ENCODE results near the gene PLAAT3. TPM values are rescaled to one million over a fixed set of nuclear protein-coding genes. Genes with fewer than 3 reads are reported as not detected.

PLAAT3 gene
- total RNA-seq, 2 experiments from 2014 or later, result 13.8 to 14.7 TPM

GRCh38 chr11:63574856-63575602, 39.2 kb downstream of the PLAAT3 start:
- ChIA-PET POLR2A (interaction anchor here (0.9 kb wide), 1 partner anchor 23 kb away, joined by 3 read pairs; no protein-coding TSS in a partner anchor), CTCF (interaction anchor here (0.6 to 1.0 kb wide), 2 partner anchors 22 to 405 kb away, joined by 3 to 4 read pairs; no protein-coding TSS in a partner anchor)

- CTCF ChIA-PET, result interaction anchor here (0.6 to 1.3 kb wide), 3 partner anchors 10 to 23 kb away, joined by 3 to 4 read pairs (median 3); no protein-coding TSS in a partner anchor
- POLR2A ChIA-PET, result interaction anchor here (0.9 kb wide), 1 partner anchor 22 kb away, joined by 3 read pairs; no protein-coding TSS in a partner anchor
Measured at GRCh38 chr11:63573881-63574855, 40.1 kb downstream of the PLAAT3 start.

GRCh38 chr11:63572026-63572688, 42.1 kb downstream of the PLAAT3 start:
- ChIA-PET CTCF (interaction anchor here (1.4 kb wide), 1 partner anchor 36 kb away, joined by 3 read pairs; no protein-coding TSS in a partner anchor), POLR2A (no interaction called here)

DNA sequence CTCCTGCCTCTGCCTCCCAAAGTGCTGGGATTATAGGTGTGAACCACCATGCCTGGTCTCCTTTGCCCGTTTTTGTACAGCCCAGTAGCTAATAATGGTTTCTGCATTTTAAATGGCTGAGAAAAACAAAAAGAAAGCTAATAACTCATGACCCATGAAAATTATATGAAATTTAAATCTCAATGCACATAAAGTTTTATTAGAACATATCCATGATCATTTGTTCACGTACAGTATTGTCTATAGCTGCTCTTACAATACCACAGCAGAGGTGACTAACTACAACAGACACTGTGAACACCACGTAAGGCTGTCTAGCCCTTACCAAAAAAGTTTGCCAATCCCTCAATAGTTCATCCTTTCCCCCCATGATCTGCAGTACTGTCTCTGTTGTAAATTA, 44.7 kb downstream of the PLAAT3 start:
- CTCF ChIA-PET, result no interaction called here
- POLR2A ChIA-PET, result no interaction called here

DNA sequence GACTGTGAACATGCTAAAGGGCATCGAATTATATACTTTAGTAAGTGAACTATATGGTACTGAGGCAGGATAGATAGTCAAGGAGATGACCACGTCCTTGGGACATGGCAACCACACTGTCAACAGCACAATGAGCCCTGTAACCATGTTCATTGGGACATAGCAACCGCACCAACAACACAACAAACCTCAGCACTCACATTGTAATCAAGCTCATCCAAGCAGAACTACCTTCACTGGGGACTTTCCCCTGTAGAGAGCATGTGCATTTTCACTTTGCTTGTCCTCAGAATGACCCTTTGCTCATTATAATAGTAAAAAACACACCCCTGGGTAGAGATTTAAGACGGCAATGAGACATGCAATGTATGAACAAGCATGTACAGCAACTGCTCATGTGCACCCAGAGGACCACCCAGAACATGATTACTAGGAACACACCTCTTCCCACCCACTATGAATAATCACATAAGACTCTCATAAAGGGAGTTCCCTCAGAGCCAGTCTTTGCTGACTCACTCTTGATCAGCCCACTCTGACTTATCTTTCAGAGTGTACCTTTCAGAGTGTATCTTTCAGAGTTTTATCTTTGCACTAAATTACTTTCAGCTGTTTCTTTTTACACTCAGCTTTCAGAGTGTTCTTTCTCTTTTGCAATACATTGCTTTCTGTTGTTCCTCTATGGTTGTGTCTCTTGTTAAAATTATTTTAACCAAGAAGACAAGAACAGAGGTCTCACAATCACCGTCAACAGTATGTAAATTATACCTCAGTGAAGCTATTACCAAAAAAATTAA, 47.0 kb downstream of the PLAAT3 start:
- CTCF ChIA-PET, result interaction anchor here (0.7 to 6.2 kb wide), 4 partner anchors 15 to 107 kb away, joined by 3 to 48 read pairs (median 6); partner anchors contain the start of gene PLAAT4
- POLR2A ChIA-PET, result interaction anchor here (0.6 to 2.3 kb wide), 6 partner anchors 14 to 46 kb away, joined by 3 to 8 read pairs (median 6); partner anchors contain the start of genes PLAAT3 and PLAAT4

GRCh38 chr11:63564784-63565350, 49.4 kb downstream of the PLAAT3 start:
- CTCF ChIA-PET, result interaction anchor here (0.7 to 6.2 kb wide), 3 partner anchors 9 to 85 kb away, joined by 3 to 48 read pairs (median 8); no protein-coding TSS in a partner anchor
- POLR2A ChIA-PET, result interaction anchor here (0.9 to 1.4 kb wide), 2 partner anchors 11 to 14 kb away, joined by 4 to 5 read pairs; no protein-coding TSS in a partner anchor

GRCh38 chr11:63564056-63564774, 50.0 kb downstream of the PLAAT3 start:
- CTCF ChIA-PET, result interaction anchor here (0.7 to 6.2 kb wide), 5 partner anchors 8 to 85 kb away, joined by 3 to 48 read pairs (median 4); no protein-coding TSS in a partner anchor

GRCh38 chr11:63563201-63564055, 50.8 kb downstream of the PLAAT3 start, which contains the start of gene PLAAT2:
TSS of gene PLAAT2 (minus strand) at chr11:63563379. CDS start at chr11:63563324, 55 bp downstream.
- CTCF ChIA-PET, result interaction anchor here (0.7 to 6.2 kb wide), 3 partner anchors 10 to 44 kb away, joined by 3 to 48 read pairs (median 4); no protein-coding TSS in a partner anchor
- POLR2A ChIA-PET, result interaction anchor here (0.7 to 1.4 kb wide), 4 partner anchors 10 to 28 kb away, joined by 4 to 6 read pairs (median 4); partner anchors contain the start of gene PLAAT4

More at GRCh38 chr11:63564056-63564774, 50.0 kb downstream of the PLAAT3 start:
- POLR2A ChIA-PET, result interaction anchor here (0.7 to 1.4 kb wide), 4 partner anchors 10 to 29 kb away, joined by 4 to 6 read pairs (median 4); partner anchors contain the start of gene PLAAT4

GRCh38 chr11:63560506-63561180, 53.6 kb downstream of the PLAAT3 start:
- POLR2A ChIA-PET, result no interaction called here
- CTCF ChIA-PET, result no interaction called here

- ChIA-PET CTCF (interaction anchor here (0.7 kb wide), 1 partner anchor 180 kb away, joined by 3 read pairs; no protein-coding TSS in a partner anchor), POLR2A (no interaction called here)
Measured at GRCh38 chr11:63558459-63559157, 55.6 kb downstream of the PLAAT3 start.

GRCh38 chr11:63557570-63557969, 56.7 kb downstream of the PLAAT3 start:
- ChIA-PET CTCF (no interaction called here), POLR2A (no interaction called here)

- ChIA-PET CTCF (interaction anchor here (0.9 kb wide), 1 partner anchor 8 kb away, joined by 3 read pairs; no protein-coding TSS in a partner anchor), POLR2A (interaction anchor here (0.8 kb wide), 1 partner anchor 19 kb away, joined by 4 read pairs; no protein-coding TSS in a partner anchor)
Measured at GRCh38 chr11:63556404-63557013, 57.7 kb downstream of the PLAAT3 start.

DNA sequence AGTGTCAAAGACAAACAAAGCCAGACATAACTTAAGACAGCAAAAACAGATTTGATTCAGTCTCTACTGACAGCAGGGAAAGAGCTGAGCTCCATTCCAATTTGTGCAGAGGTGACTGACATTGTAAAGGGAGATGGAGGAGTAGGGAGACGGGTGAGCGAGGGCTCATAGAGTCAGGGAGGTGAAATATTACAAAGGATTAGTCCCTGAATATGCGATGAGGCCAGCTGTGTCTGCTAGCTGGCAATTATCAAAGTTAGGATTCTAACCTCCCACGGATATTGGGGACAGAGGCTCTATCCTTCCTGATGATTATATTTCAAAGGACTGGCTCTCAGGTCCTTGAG, 59.4 kb downstream of the PLAAT3 start:
- CTCF ChIA-PET, result interaction anchor here (4.7 to 6.0 kb wide), 2 partner anchors 10 to 18 kb away, joined by 34 to 48 read pairs; partner anchors contain the start of genes PLAAT2 and PLAAT4
- POLR2A ChIA-PET, result interaction anchor here (1.7 kb wide), 1 partner anchor 18 kb away, joined by 7 read pairs; the partner anchor contains the start of gene PLAAT4

DNA sequence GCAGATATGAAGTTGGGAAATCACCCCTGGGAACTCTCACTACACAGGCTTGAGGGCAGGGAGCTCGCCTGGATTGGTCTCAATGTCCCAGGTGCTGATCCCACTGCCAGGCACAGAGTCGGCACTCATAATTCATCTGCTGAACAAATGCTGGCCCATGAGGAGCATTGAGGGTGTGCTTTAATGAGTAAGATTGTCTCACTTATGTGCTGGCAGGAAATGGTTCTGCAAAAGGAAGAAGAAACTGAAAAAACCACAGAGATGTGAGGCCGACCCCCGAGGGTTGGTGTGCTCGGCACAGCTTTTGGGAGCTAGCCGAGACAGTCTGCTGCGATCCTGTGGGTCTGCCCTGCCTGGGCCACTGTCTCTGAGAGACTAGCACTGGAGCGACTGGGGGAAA, 60.5 kb downstream of the PLAAT3 start:
- ChIA-PET POLR2A (interaction anchor here (1.1 to 1.7 kb wide), 4 partner anchors 11 to 18 kb away, joined by 4 to 8 read pairs (median 6); partner anchors contain the start of gene PLAAT4), CTCF (interaction anchor here (1.1 to 6.0 kb wide), 3 partner anchors 12 to 22 kb away, joined by 3 to 48 read pairs (median 34); partner anchors contain the start of genes PLAAT2 and PLAAT4)
